ENCODE data around the gene TRIM65. TPM values are rescaled to one million over a fixed set of nuclear protein-coding genes. Genes with fewer than 3 reads are reported as not detected.
"Not testable (repeated sequence)": the region's sequence is repeated elsewhere in the genome, so short reads cannot be mapped to it uniquely, and the experiment has no call there.

Gene TRIM65
- total RNA-seq, 1 donor from 2014 or later, result 21.1 TPM

GRCh38 chr17:75889454-75889853 lies 7.3 kb downstream of the TRIM65 start:
- Histone ChIP-seq H3K36me3 (ENCODE audit: control insufficient read depth, insufficient read depth, low read length) (peaks cover 9% of the 10 kb centered on the region), H3K27me3 (ENCODE audit: control insufficient read depth, insufficient read depth, low read length) (no peaks in the 10 kb centered on the region), H3K4me3 (ENCODE audit: low read depth, low read length) (no peak overlapping the region)
- peak; percentile 13 for FAIRE-seq
- peak; percentile 45 for DNase-seq (ENCODE audit: low read depth)
- TF ChIP-seq, protein P1, sequence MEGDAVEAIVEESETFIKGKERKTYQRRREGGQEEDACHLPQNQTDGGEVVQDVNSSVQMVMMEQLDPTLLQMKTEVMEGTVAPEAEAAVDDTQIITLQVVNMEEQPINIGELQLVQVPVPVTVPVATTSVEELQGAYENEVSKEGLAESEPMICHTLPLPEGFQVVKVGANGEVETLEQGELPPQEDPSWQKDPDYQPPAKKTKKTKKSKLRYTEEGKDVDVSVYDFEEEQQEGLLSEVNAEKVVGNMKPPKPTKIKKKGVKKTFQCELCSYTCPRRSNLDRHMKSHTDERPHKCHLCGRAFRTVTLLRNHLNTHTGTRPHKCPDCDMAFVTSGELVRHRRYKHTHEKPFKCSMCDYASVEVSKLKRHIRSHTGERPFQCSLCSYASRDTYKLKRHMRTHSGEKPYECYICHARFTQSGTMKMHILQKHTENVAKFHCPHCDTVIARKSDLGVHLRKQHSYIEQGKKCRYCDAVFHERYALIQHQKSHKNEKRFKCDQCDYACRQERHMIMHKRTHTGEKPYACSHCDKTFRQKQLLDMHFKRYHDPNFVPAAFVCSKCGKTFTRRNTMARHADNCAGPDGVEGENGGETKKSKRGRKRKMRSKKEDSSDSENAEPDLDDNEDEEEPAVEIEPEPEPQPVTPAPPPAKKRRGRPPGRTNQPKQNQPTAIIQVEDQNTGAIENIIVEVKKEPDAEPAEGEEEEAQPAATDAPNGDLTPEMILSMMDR (IDR thresholded peaks at IDR 0.05; ENCODE audit: insufficient read depth, low read length, severe bottlenecking), result no peak

DNA sequence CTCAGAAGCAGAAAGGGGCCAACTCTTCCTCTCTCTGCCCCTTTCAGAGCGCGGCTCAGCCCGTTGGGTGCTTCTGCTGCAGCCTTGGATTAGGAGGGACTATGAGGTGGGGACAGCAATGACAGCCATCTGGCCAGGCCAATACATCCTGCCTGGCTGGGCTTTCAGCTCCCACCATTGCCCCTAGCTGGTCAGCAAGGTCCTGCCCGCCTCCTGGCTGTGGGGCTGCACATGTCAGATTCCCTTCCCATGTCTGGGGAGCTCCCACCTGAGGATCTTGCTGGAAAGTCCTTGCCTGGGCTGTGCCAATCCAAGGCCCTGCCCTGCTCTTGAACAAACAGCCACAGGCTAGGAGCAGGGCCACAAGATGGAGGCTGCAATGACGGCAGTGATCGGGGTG lies 8.3 kb downstream of the TRIM65 start:
- FAIRE-seq, result no peak

GRCh38 chr17:75885860-75886259 lies 10.9 kb downstream of the TRIM65 start:
- not testable (repeated sequence) for FAIRE-seq; H3K4me3 ChIP-seq (ENCODE audit: low read depth, low read length); H3K27me3 ChIP-seq (ENCODE audit: control insufficient read depth, insufficient read depth, low read length); DNase-seq (ENCODE audit: low read depth); H3K36me3 ChIP-seq (ENCODE audit: control insufficient read depth, insufficient read depth, low read length)

More for the DNA sequence above, 8.3 kb downstream of the TRIM65 start:
- DNase-seq (ENCODE audit: low read depth), result no peak
- Histone ChIP-seq H3K27me3 (ENCODE audit: control insufficient read depth, insufficient read depth, low read length) (no peaks in the 10 kb centered on the region), H3K4me3 (ENCODE audit: low read depth, low read length) (no peak overlapping the region), H3K36me3 (ENCODE audit: control insufficient read depth, insufficient read depth, low read length) (peaks cover 7% of the 10 kb centered on the region)
- TF ChIP-seq, protein P1 (IDR thresholded peaks at IDR 0.05; ENCODE audit: insufficient read depth, low read length, severe bottlenecking), result no peak

- Histone ChIP-seq H3K36me3 (ENCODE audit: control insufficient read depth, insufficient read depth, low read length) (no peaks in the 10 kb centered on the region), H3K4me3 (ENCODE audit: low read depth, low read length) (no peak overlapping the region), H3K27me3 (ENCODE audit: control insufficient read depth, insufficient read depth, low read length) (no peaks in the 10 kb centered on the region)
- TF ChIP-seq, protein P1 (IDR thresholded peaks at IDR 0.05; ENCODE audit: insufficient read depth, low read length, severe bottlenecking), result no peak
- DNase-seq (ENCODE audit: low read depth), result no peak
- no peak for FAIRE-seq
These were observed 11.3 kb downstream of the TRIM65 start for GRCh38 chr17:75885431-75885830.

GRCh38 chr17:75881678-75882454 lies 14.9 kb downstream of the TRIM65 start:
- FAIRE-seq (no peak), DNase-seq (ENCODE audit: low read depth) (no peak)
- Histone ChIP-seq H3K4me3 (ENCODE audit: low read depth, low read length) (no peak overlapping the region), H3K36me3 (ENCODE audit: control insufficient read depth, insufficient read depth, low read length) (no peaks in the 10 kb centered on the region), H3K27me3 (ENCODE audit: control insufficient read depth, insufficient read depth, low read length) (no peaks in the 10 kb centered on the region)
- TF ChIP-seq, protein P1 (IDR thresholded peaks at IDR 0.05; ENCODE audit: insufficient read depth, low read length, severe bottlenecking), result no peak

- Histone ChIP-seq H3K36me3 (ENCODE audit: control insufficient read depth, insufficient read depth, low read length) (no peaks in the 10 kb centered on the region), H3K4me3 (ENCODE audit: low read depth, low read length) (no peak overlapping the region), H3K27me3 (ENCODE audit: control insufficient read depth, insufficient read depth, low read length) (no peaks in the 10 kb centered on the region)
- FAIRE-seq, result no peak
- DNase-seq (ENCODE audit: low read depth), result no peak
- TF ChIP-seq, protein P1 (IDR thresholded peaks at IDR 0.05; ENCODE audit: insufficient read depth, low read length, severe bottlenecking), result no peak
These were observed 16.5 kb downstream of the TRIM65 start for GRCh38 chr17:75880266-75880665.
